ENCODE measurements around the gene NOP16. TPM values are rescaled to one million over a fixed set of nuclear protein-coding genes. Genes with fewer than 3 reads are reported as not detected.

NOP16 gene
- total and polyA plus RNA-seq, 2 of the 13 experiments (the other 11 are each of a cell fraction or from before 2014, with no cell fraction given), result 43.3 to 48.4 TPM

- 0 out of 2 replicates have a peak, but pooled peaks have one; percentile 61 for TF ChIP-seq ZBTB4 (CRISPR knock-in tag; IDR thresholded peaks at IDR 0.05; ENCODE audit: borderline replicate concordance)
Observed at GRCh38 chr5:176416965-176417364, 28.6 kb upstream of the NOP16 start (continued).

- H3K9me3 ChIP-seq (ENCODE audit: low read length), result no peaks in the 10 kb centered on the region
- POLR2A ChIA-PET, result interaction anchor here (0.6 to 2.3 kb wide), 5 partner anchors 11 to 231 kb away, joined by 3 to 15 read pairs (median 3); partner anchors contain the start of genes RNF44 and TSPAN17
- in situ Hi-C loops (cut with HindIII; ENCODE audit: extremely low pct_ligation_motif_present, low pct_unique_long_range_greater_than_20kb), result loop anchor here (5.0 to 10.0 kb wide), 2 partner anchors 69 to 121 kb away; partner anchors contain the start of gene RNF44
- no peaks in the 10 kb centered on the region for H3K27me3 ChIP-seq (ENCODE audit: control insufficient read depth in 1 of 2, insufficient read depth in 2 of 2, low read length in 2 of 2)
- H3K4me3 ChIP-seq (replicated peaks in 1 of 3; ENCODE audit: insufficient read depth in 1 of 3, low read depth in 2 of 3, low read length in 3 of 3), result peak within 1 kb of the TSS; percentile 75 to 85 (median 83)
- DNase-seq (ENCODE audit: low spot score), result peak; percentile 74
- H3K4me1 ChIP-seq (ENCODE audit: insufficient read depth, low read length), result peaks cover 32% of the 10 kb centered on the region
- H3K4me2 ChIP-seq (ENCODE audit: low read depth, low read length), result peak within 1 kb of the TSS; percentile 96
- H3K79me2 ChIP-seq (ENCODE audit: insufficient read depth, low read length), result no peaks in the 10 kb centered on the region
- no TSS peak for BruUV-seq (replicated peaks)
- no peaks in the 10 kb centered on the region for H3K36me3 ChIP-seq (replicated peaks in 1 of 2; ENCODE audit: control insufficient read depth in 1 of 2, insufficient read depth in 2 of 2, low read length in 2 of 2)
- peak; percentile 40 for FAIRE-seq
- H2AFZ ChIP-seq (ENCODE audit: low read length), result peak within 1 kb of the TSS; percentile 90
- peak; percentile 98 for ATAC-seq
- H3K27ac ChIP-seq (ENCODE audit: extremely low read length, insufficient read depth, low read length), result peak within 1 kb of the TSS; percentile 30
- no peaks in the 10 kb centered on the region for H4K20me1 ChIP-seq (ENCODE audit: insufficient read depth, low read length)
- peak within 1 kb of the TSS; percentile 81 for H3K9ac ChIP-seq (ENCODE audit: insufficient read depth, low read depth, low read length)
- intact Hi-C loops (cut with micrococcal nuclease; ENCODE audit: unreplicated experiment), result loop anchor here (1.0 to 10.0 kb wide), 3 partner anchors 32 to 133 kb away; partner anchors contain the start of genes CDHR2 and FAF2
- CTCF ChIA-PET (ENCODE audit: low intra/inter-chr PET ratio, low total read pairs), result interaction anchor here (1.2 to 2.6 kb wide), 3 partner anchors 14 to 162 kb away, joined by 5 to 17 read pairs (median 6); partner anchors contain the start of gene FAF2
- 4% methylated on average over 15 of the region's 107 CpGs for WGBS (ENCODE audit: low lambda C conversion rate)
- TF ChIP-seq LCORL (IDR thresholded peaks at IDR 0.05), result no peak
- TF ChIP-seq LCORL (CRISPR knock-in tag; IDR thresholded peaks at IDR 0.05), result peak; percentile 75
- 0 out of 2 replicates have a peak, but pooled peaks have one; percentile 25 for TF ChIP-seq RFXANK (CRISPR knock-in tag; IDR thresholded peaks at IDR 0.05)
- no peak for TF ChIP-seq ZNF780A (CRISPR knock-in tag; IDR thresholded peaks at IDR 0.05)
- peak; percentile 64; the same call in 1 of the 2 replicates for TF ChIP-seq TOPORS (CRISPR knock-in tag; IDR thresholded peaks at IDR 0.05)
- TF ChIP-seq ZNF574 (CRISPR knock-in tag; IDR thresholded peaks at IDR 0.05), result peak; percentile 98
- no peak for TF ChIP-seq TP53 (CRISPR knock-in tag; conservative IDR thresholded peaks at IDR 0.05)
- no peak; the same call in 1 of the 2 replicates for TF ChIP-seq BRCA1 (CRISPR knock-in tag; IDR thresholded peaks at IDR 0.05)
- TF ChIP-seq BCL3 (CRISPR knock-in tag; IDR thresholded peaks at IDR 0.05), result peak; percentile 79
- no peak for TF ChIP-seq PAWR (CRISPR knock-in tag; IDR thresholded peaks at IDR 0.05; ENCODE audit: borderline replicate concordance)
- peak; percentile 23; the same call in 1 of the 2 replicates for TF ChIP-seq POLR2AphosphoS5 (IDR thresholded peaks at IDR 0.05; ENCODE audit: low read depth, low read length)
- peak; percentile 43 for TF ChIP-seq FOXA3 (CRISPR knock-in tag; IDR thresholded peaks at IDR 0.05)
Observed at GRCh38 chr5:176415952-176416924, 27.8 kb upstream of the NOP16 start, which contains the start of gene CLTB. Gene CLTB, minus strand, starts transcription at chr5:176416539. Its CDS starts 176 bp downstream, at chr5:176416363.
